Measurements from ENCODE around the gene CCDC43. TPM values are rescaled to one million over a fixed set of nuclear protein-coding genes. Genes with fewer than 3 reads are reported as not detected.

Gene CCDC43
- total RNA-seq, 1 donor from 2014 or later: 25.6 TPM

GRCh38 chr17:44627513-44628242 lies 61.9 kb downstream of the CCDC43 start:
- DNase-seq (ENCODE audit: low read depth in 2 of 2): no peak

Other genes with a start within 250 kb of the CCDC43 start
- gene GPATCH8, start 186.4 kb downstream of the CCDC43 start, total RNA-seq: 6.9 and 8.5 TPM in 2 replicates
- under 0.01 and 0.22 TPM in 2 replicates for gene FZD2, start 132.3 kb downstream of the CCDC43 start, total RNA-seq
- gene MEIOC, start 33.3 kb downstream of the CCDC43 start, total RNA-seq: not detected in 2 replicates
- gene DBF4B, start 18.9 kb upstream of the CCDC43 start, total RNA-seq: 1.6 and 2.2 TPM in 2 replicates
- under 0.01 TPM in 2 replicates for gene ADAM11, start 69.2 kb upstream of the CCDC43 start, total RNA-seq
- 3.9 and 5.2 TPM in 2 replicates for gene GJC1, start 140.5 kb upstream of the CCDC43 start, total RNA-seq
- not detected in 2 replicates for gene HIGD1B, start 158.1 kb upstream of the CCDC43 start, total RNA-seq
- 116 and 136 TPM in 2 replicates for gene EFTUD2, start 209.7 kb upstream of the CCDC43 start, total RNA-seq
- gene GFAP, start 225.7 kb upstream of the CCDC43 start, total RNA-seq: not detected in 2 replicates